ENCODE measurements around the gene GNB1L. TPM values are rescaled to one million over a fixed set of nuclear protein-coding genes. Genes with fewer than 3 reads are reported as not detected.

Gene GNB1L
- total RNA-seq, 5 donors from 2014 or later (not counting 1 experiment from before 2014, with no cell fraction given) = 4.8 to 13.7 (median 12.9) TPM

GRCh38 chr22:19868333-19868732 lies 13.7 kb upstream of the GNB1L start:
- ChIA-PET POLR2A (no interaction called here), CTCF (no interaction called here)
- Histone ChIP-seq H3K27ac (ENCODE audit: low read length) (no peak overlapping the region), H3K36me3 (ENCODE audit: control insufficient read depth in 2 of 2, extremely low read depth in 1 of 2, insufficient read depth in 1 of 2, low read length in 1 of 2) (no peaks in the 10 kb centered on the region), H3K4me3 (ENCODE audit: control insufficient read depth in 1 of 2, extremely low read depth in 1 of 2, low read length in 1 of 2) (no peak overlapping the region), H3K27me3 (replicated peaks in 1 of 2; ENCODE audit: control insufficient read depth in 2 of 2, extremely low read depth in 1 of 2, insufficient read depth in 2 of 2, low read length in 1 of 2) (peaks cover 0 to 10% of the 10 kb centered on the region in 2 experiments), H3K9me3 (no peaks in the 10 kb centered on the region), H3K4me1 (ENCODE audit: control insufficient read depth in 1 of 2, extremely low read depth in 1 of 2, insufficient read depth in 2 of 2, low read length in 2 of 2) (peaks cover 0 to 10% of the 10 kb centered on the region in 2 experiments)
- Mint-ChIP-seq H3K27ac (no peak overlapping the region), H3K27me3 (no peaks in the 10 kb centered on the region), H3K4me1 (peaks cover 4 to 10% (median 7%) of the 10 kb centered on the region in 3 donors), H3K4me3 (no peak overlapping the region), H3K36me3 (no peaks in the 10 kb centered on the region), H3K9me3 (no peaks in the 10 kb centered on the region)
- 75% methylated on average over 1 of the region's 3 CpGs for WGBS (ENCODE audit: insufficient coverage)
- ATAC-seq (replicated peaks in 1 of 4) = no peak
- DNase-seq = no peak

GRCh38 chr22:19867617-19868016 lies 12.9 kb upstream of the GNB1L start:
- WGBS (ENCODE audit: insufficient coverage) = no CpG with 5 or more reads among the region's 7 CpGs
- Histone ChIP-seq H3K4me3 (ENCODE audit: control insufficient read depth in 1 of 2, extremely low read depth in 1 of 2, low read length in 1 of 2) (no peak overlapping the region), H3K9me3 (no peaks in the 10 kb centered on the region), H3K27ac (ENCODE audit: low read length) (no peak overlapping the region), H3K27me3 (replicated peaks in 1 of 2; ENCODE audit: control insufficient read depth in 2 of 2, extremely low read depth in 1 of 2, insufficient read depth in 2 of 2, low read length in 1 of 2) (peaks cover 0 to 8% of the 10 kb centered on the region in 2 experiments), H3K4me1 (ENCODE audit: control insufficient read depth in 1 of 2, extremely low read depth in 1 of 2, insufficient read depth in 2 of 2, low read length in 2 of 2) (peaks cover 0 to 2% of the 10 kb centered on the region in 2 experiments), H3K36me3 (ENCODE audit: control insufficient read depth in 2 of 2, extremely low read depth in 1 of 2, insufficient read depth in 1 of 2, low read length in 1 of 2) (no peaks in the 10 kb centered on the region)
- Mint-ChIP-seq H3K9me3 (no peaks in the 10 kb centered on the region), H3K36me3 (no peaks in the 10 kb centered on the region), H3K27ac (no peak overlapping the region), H3K4me1 (peaks cover 3 to 10% (median 8%) of the 10 kb centered on the region in 3 donors), H3K27me3 (no peaks in the 10 kb centered on the region), H3K4me3 (no peak overlapping the region)
- DNase-seq = no peak
- ChIA-PET CTCF (no interaction called here), POLR2A (no interaction called here)
- ATAC-seq (replicated peaks in 1 of 4) = no peak

GRCh38 chr22:19866665-19867009 lies 12.0 kb upstream of the GNB1L start:
- H3K9me3 ChIP-seq = no peaks in the 10 kb centered on the region
- Mint-ChIP-seq H3K4me1 (peaks cover 3 to 11% (median 8%) of the 10 kb centered on the region in 3 donors), H3K27me3 (no peaks in the 10 kb centered on the region), H3K36me3 (no peaks in the 10 kb centered on the region), H3K9me3 (no peaks in the 10 kb centered on the region), H3K27ac (no peak overlapping the region), H3K4me3 (no peak overlapping the region)
- CTCF ChIA-PET = interaction anchor here in 1 of 2 donors (1.0 kb wide), 1 partner anchor 11 kb away, joined by 3 read pairs; no protein-coding TSS in a partner anchor
- H3K4me1 ChIP-seq (ENCODE audit: control insufficient read depth in 1 of 2, extremely low read depth in 1 of 2, insufficient read depth in 2 of 2, low read length in 2 of 2) = no peaks in the 10 kb centered on the region
- peaks cover 0 to 3% of the 10 kb centered on the region in 2 experiments for H3K27me3 ChIP-seq (replicated peaks in 1 of 2; ENCODE audit: control insufficient read depth in 2 of 2, extremely low read depth in 1 of 2, insufficient read depth in 2 of 2, low read length in 1 of 2)
- no CpG with 5 or more reads among the region's 3 CpGs for WGBS (ENCODE audit: insufficient coverage)
- no peak overlapping the region for H3K27ac ChIP-seq (ENCODE audit: low read length)
- POLR2A ChIA-PET = no interaction called here
- H3K36me3 ChIP-seq (ENCODE audit: control insufficient read depth in 2 of 2, extremely low read depth in 1 of 2, insufficient read depth in 1 of 2, low read length in 1 of 2) = no peaks in the 10 kb centered on the region
- no peak for ATAC-seq (replicated peaks in 1 of 4)
- DNase-seq = no peak
- H3K4me3 ChIP-seq (ENCODE audit: control insufficient read depth in 1 of 2, extremely low read depth in 1 of 2, low read length in 1 of 2) = no peak overlapping the region

GRCh38 chr22:19865141-19865829 lies 10.6 kb upstream of the GNB1L start:
- Histone ChIP-seq H3K4me3 (ENCODE audit: control insufficient read depth in 1 of 2, extremely low read depth in 1 of 2, low read length in 1 of 2) (no peak overlapping the region), H3K4me1 (ENCODE audit: control insufficient read depth in 1 of 2, extremely low read depth in 1 of 2, insufficient read depth in 2 of 2, low read length in 2 of 2) (no peaks in the 10 kb centered on the region), H3K9me3 (no peaks in the 10 kb centered on the region), H3K27me3 (replicated peaks in 1 of 2; ENCODE audit: control insufficient read depth in 2 of 2, extremely low read depth in 1 of 2, insufficient read depth in 2 of 2, low read length in 1 of 2) (no peaks in the 10 kb centered on the region), H3K36me3 (ENCODE audit: control insufficient read depth in 2 of 2, extremely low read depth in 1 of 2, insufficient read depth in 1 of 2, low read length in 1 of 2) (no peaks in the 10 kb centered on the region), H3K27ac (ENCODE audit: low read length) (no peak overlapping the region)
- ChIA-PET POLR2A (no interaction called here), CTCF (interaction anchor here in 1 of 2 donors (1.1 kb wide), 1 partner anchor 20 kb away, joined by 3 read pairs; no protein-coding TSS in a partner anchor)
- Mint-ChIP-seq H3K36me3 (no peaks in the 10 kb centered on the region), H3K27me3 (no peaks in the 10 kb centered on the region), H3K4me1 (peaks cover 3 to 14% (median 8%) of the 10 kb centered on the region in 3 donors), H3K4me3 (no peak overlapping the region), H3K27ac (no peak overlapping the region), H3K9me3 (no peaks in the 10 kb centered on the region)
- DNase-seq = no peak
- WGBS (ENCODE audit: insufficient coverage) = 88% methylated on average over 8 of the region's 12 CpGs
- ATAC-seq (replicated peaks in 1 of 4) = no peak

GRCh38 chr22:19864538-19865106 lies 9.9 kb upstream of the GNB1L start:
- no peaks in the 10 kb centered on the region for H3K9me3 Mint-ChIP-seq
- H3K27ac ChIP-seq (ENCODE audit: low read length) = no peak overlapping the region
- ChIA-PET POLR2A (no interaction called here), CTCF (interaction anchor here in 1 of 2 donors (1.1 kb wide), 1 partner anchor 20 kb away, joined by 3 read pairs; no protein-coding TSS in a partner anchor)
- H3K4me1 Mint-ChIP-seq = peaks cover 6 to 19% (median 9%) of the 10 kb centered on the region in 3 donors
- H3K4me1 ChIP-seq (ENCODE audit: control insufficient read depth in 1 of 2, extremely low read depth in 1 of 2, insufficient read depth in 2 of 2, low read length in 2 of 2) = no peaks in the 10 kb centered on the region
- H3K4me3 ChIP-seq (ENCODE audit: control insufficient read depth in 1 of 2, extremely low read depth in 1 of 2, low read length in 1 of 2) = no peak overlapping the region
- H3K36me3 ChIP-seq (ENCODE audit: control insufficient read depth in 2 of 2, extremely low read depth in 1 of 2, insufficient read depth in 1 of 2, low read length in 1 of 2) = no peaks in the 10 kb centered on the region
- DNase-seq = no peak
- no peaks in the 10 kb centered on the region for H3K9me3 ChIP-seq
- H3K4me3 Mint-ChIP-seq = no peak overlapping the region
- ATAC-seq (replicated peaks in 1 of 4) = no peak
- H3K36me3 Mint-ChIP-seq = no peaks in the 10 kb centered on the region
- H3K27me3 ChIP-seq (replicated peaks in 1 of 2; ENCODE audit: control insufficient read depth in 2 of 2, extremely low read depth in 1 of 2, insufficient read depth in 2 of 2, low read length in 1 of 2) = no peaks in the 10 kb centered on the region
- no CpG with 5 or more reads among the region's 5 CpGs for WGBS (ENCODE audit: insufficient coverage)
- no peak overlapping the region for H3K27ac Mint-ChIP-seq
- H3K27me3 Mint-ChIP-seq = no peaks in the 10 kb centered on the region

- Mint-ChIP-seq H3K9me3 (no peaks in the 10 kb centered on the region), H3K4me1 (peaks cover 12 to 21% (median 13%) of the 10 kb centered on the region in 3 donors), H3K27ac (no peak overlapping the region), H3K36me3 (no peaks in the 10 kb centered on the region), H3K27me3 (no peaks in the 10 kb centered on the region), H3K4me3 (no peak overlapping the region)
- 100% methylated on average over 4 of the region's 5 CpGs for WGBS (ENCODE audit: insufficient coverage)
- Histone ChIP-seq H3K4me3 (ENCODE audit: control insufficient read depth in 1 of 2, extremely low read depth in 1 of 2, low read length in 1 of 2) (no peak overlapping the region), H3K36me3 (ENCODE audit: control insufficient read depth in 2 of 2, extremely low read depth in 1 of 2, insufficient read depth in 1 of 2, low read length in 1 of 2) (no peaks in the 10 kb centered on the region), H3K27me3 (replicated peaks in 1 of 2; ENCODE audit: control insufficient read depth in 2 of 2, extremely low read depth in 1 of 2, insufficient read depth in 2 of 2, low read length in 1 of 2) (no peaks in the 10 kb centered on the region), H3K9me3 (no peaks in the 10 kb centered on the region), H3K27ac (ENCODE audit: low read length) (no peak overlapping the region), H3K4me1 (ENCODE audit: control insufficient read depth in 1 of 2, extremely low read depth in 1 of 2, insufficient read depth in 2 of 2, low read length in 2 of 2) (no peaks in the 10 kb centered on the region)
- ChIA-PET POLR2A (no interaction called here), CTCF (interaction anchor here in 1 of 2 donors (0.6 kb wide), 1 partner anchor 707 kb away, joined by 4 read pairs; no protein-coding TSS in a partner anchor)
- ATAC-seq (replicated peaks in 1 of 4) (no peak), DNase-seq (no peak)
Measured at GRCh38 chr22:19863571-19863970, 8.9 kb upstream of the GNB1L start.

Data from T-cell (primary cell).